ENCODE data around the gene KIF5C.

GRCh38 chr2:148875387-148876051 is 492 bp downstream of the KIF5C start:
- TF ChIP-seq CTCF (IDR thresholded peaks at IDR 0.05) (no peak), POLR2A (IDR thresholded peaks at IDR 0.05) (no peak)

All from body of pancreas (tissue), 4 donors.